ENCODE data around the gene MAGI2.
A peak's percentile ranks its signal among the peaks of the same experiment; 100 is the strongest.

The MAGI2 gene

GRCh38 chr7:77989981-77990566 is 1463.4 kb downstream of the MAGI2 start:
- no peak overlapping the region for H2BK12ac ChIP-seq (ENCODE audit: low read length)
- H3K4ac ChIP-seq (ENCODE audit: low read length), result no peak overlapping the region
- no peak overlapping the region for H3K23ac ChIP-seq (ENCODE audit: low read depth, low read length, poor library complexity)
- H3K9me3 ChIP-seq (replicated peaks in 1 of 2; ENCODE audit: control insufficient read depth in 2 of 2, insufficient read depth in 1 of 2, low read depth in 1 of 2, low read length in 2 of 2), result peaks cover 0 to 3% of the 10 kb centered on the region in 2 donors
- no peak overlapping the region for H4K91ac ChIP-seq (ENCODE audit: low read depth, low read length, poor library complexity)
- H3K79me1 ChIP-seq (ENCODE audit: low read depth, low read length), result no peaks in the 10 kb centered on the region
- no peak overlapping the region for H3K4me3 ChIP-seq (ENCODE audit: low read length in 2 of 2)
- WGBS, 2 donors (ENCODE audit: extremely low coverage in 2 of 2, insufficient read length in 2 of 2, insufficient replicate concordance in 1 of 2), result no CpG with 5 or more reads among the region's 6 CpGs
- H3K4me2 ChIP-seq (ENCODE audit: insufficient read depth, low read length, poor library complexity, severe bottlenecking), result no peak overlapping the region
- H2BK15ac ChIP-seq (ENCODE audit: low read length), result no peak overlapping the region
- H3K14ac ChIP-seq (ENCODE audit: low read length), result no peak overlapping the region
- H2BK120ac ChIP-seq (ENCODE audit: low read depth, low read length), result no peak overlapping the region
- no peak for DNase-seq (ENCODE audit: low spot score)
- H2AK5ac ChIP-seq (ENCODE audit: low read depth, low read length), result no peak overlapping the region
- H3K27ac ChIP-seq (replicated peaks; ENCODE audit: low read length), result no peak overlapping the region
- H3K36me3 ChIP-seq (replicated peaks in 1 of 2; ENCODE audit: control insufficient read depth in 2 of 2, insufficient read depth in 2 of 2, low read length in 2 of 2), result no peaks in the 10 kb centered on the region
- no peak overlapping the region for H3K9ac ChIP-seq (ENCODE audit: low read depth, low read length, poor library complexity)
- H3K27me3 ChIP-seq (ENCODE audit: control insufficient read depth in 3 of 3, insufficient read depth in 3 of 3, low read depth in 1 of 3, low read length in 3 of 3), result no peaks in the 10 kb centered on the region
- H2AFZ ChIP-seq (ENCODE audit: low read length), result peak overlapping the region; percentile 51
- no peak overlapping the region for H3K18ac ChIP-seq (ENCODE audit: low read length)
- H3K4me1 ChIP-seq (ENCODE audit: control insufficient read depth in 2 of 2, insufficient read depth in 1 of 2, low read depth in 1 of 2, low read length in 2 of 2), result no peaks in the 10 kb centered on the region
- no peak overlapping the region for H4K8ac ChIP-seq (ENCODE audit: low read depth, low read length)
- no peak overlapping the region for H2BK5ac ChIP-seq (ENCODE audit: low read length)

GRCh38 chr7:77985974-77986339 is 1467.5 kb downstream of the MAGI2 start:
- Histone ChIP-seq H2BK12ac (ENCODE audit: low read length) (no peak overlapping the region), H3K4ac (ENCODE audit: low read length) (no peak overlapping the region), H3K27me3 (ENCODE audit: control insufficient read depth in 3 of 3, insufficient read depth in 3 of 3, low read depth in 1 of 3, low read length in 3 of 3) (no peaks in the 10 kb centered on the region), H4K91ac (ENCODE audit: low read depth, low read length, poor library complexity) (no peak overlapping the region), H3K14ac (ENCODE audit: low read length) (no peak overlapping the region), H2AFZ (ENCODE audit: low read length) (peak overlapping the region; percentile 5), H3K18ac (ENCODE audit: low read length) (no peak overlapping the region), H3K36me3 (replicated peaks in 1 of 2; ENCODE audit: control insufficient read depth in 2 of 2, insufficient read depth in 2 of 2, low read length in 2 of 2) (no peaks in the 10 kb centered on the region), H4K8ac (ENCODE audit: low read depth, low read length) (no peak overlapping the region), H2AK5ac (ENCODE audit: low read depth, low read length) (no peak overlapping the region), H3K23ac (ENCODE audit: low read depth, low read length, poor library complexity) (no peak overlapping the region), H2BK120ac (ENCODE audit: low read depth, low read length) (no peak overlapping the region), H3K9ac (ENCODE audit: low read depth, low read length, poor library complexity) (no peak overlapping the region), H2BK5ac (ENCODE audit: low read length) (no peak overlapping the region), H3K4me3 (ENCODE audit: low read length in 2 of 2) (no peak overlapping the region), H3K4me1 (ENCODE audit: control insufficient read depth in 2 of 2, insufficient read depth in 1 of 2, low read depth in 1 of 2, low read length in 2 of 2) (no peaks in the 10 kb centered on the region), H3K9me3 (replicated peaks in 1 of 2; ENCODE audit: control insufficient read depth in 2 of 2, insufficient read depth in 1 of 2, low read depth in 1 of 2, low read length in 2 of 2) (peaks cover 0 to 3% of the 10 kb centered on the region in 2 donors), H2BK15ac (ENCODE audit: low read length) (no peak overlapping the region), H3K27ac (replicated peaks; ENCODE audit: low read length) (no peak overlapping the region), H3K79me1 (ENCODE audit: low read depth, low read length) (no peaks in the 10 kb centered on the region), H3K4me2 (ENCODE audit: insufficient read depth, low read length, poor library complexity, severe bottlenecking) (no peak overlapping the region)
- WGBS, 2 donors (ENCODE audit: extremely low coverage in 2 of 2, insufficient read length in 2 of 2, insufficient replicate concordance in 1 of 2), result no CpG with 5 or more reads among the region's 3 CpGs
- no peak for DNase-seq (ENCODE audit: low spot score)

GRCh38 chr7:77985232-77985973 is 1468.1 kb downstream of the MAGI2 start:
- Histone ChIP-seq H3K27ac (replicated peaks; ENCODE audit: low read length) (no peak overlapping the region), H3K36me3 (replicated peaks in 1 of 2; ENCODE audit: control insufficient read depth in 2 of 2, insufficient read depth in 2 of 2, low read length in 2 of 2) (no peaks in the 10 kb centered on the region), H2AK5ac (ENCODE audit: low read depth, low read length) (no peak overlapping the region), H3K27me3 (ENCODE audit: control insufficient read depth in 3 of 3, insufficient read depth in 3 of 3, low read depth in 1 of 3, low read length in 3 of 3) (no peaks in the 10 kb centered on the region), H3K4me1 (ENCODE audit: control insufficient read depth in 2 of 2, insufficient read depth in 1 of 2, low read depth in 1 of 2, low read length in 2 of 2) (no peaks in the 10 kb centered on the region), H3K4me2 (ENCODE audit: insufficient read depth, low read length, poor library complexity, severe bottlenecking) (no peak overlapping the region), H3K18ac (ENCODE audit: low read length) (no peak overlapping the region), H3K79me1 (ENCODE audit: low read depth, low read length) (no peaks in the 10 kb centered on the region), H3K4ac (ENCODE audit: low read length) (no peak overlapping the region), H2AFZ (ENCODE audit: low read length) (no peak overlapping the region), H3K14ac (ENCODE audit: low read length) (peak overlapping the region; percentile 56), H4K91ac (ENCODE audit: low read depth, low read length, poor library complexity) (no peak overlapping the region), H4K8ac (ENCODE audit: low read depth, low read length) (no peak overlapping the region), H2BK15ac (ENCODE audit: low read length) (no peak overlapping the region), H2BK120ac (ENCODE audit: low read depth, low read length) (no peak overlapping the region), H3K4me3 (ENCODE audit: low read length in 2 of 2) (no peak overlapping the region), H3K23ac (ENCODE audit: low read depth, low read length, poor library complexity) (no peak overlapping the region), H3K9me3 (replicated peaks in 1 of 2; ENCODE audit: control insufficient read depth in 2 of 2, insufficient read depth in 1 of 2, low read depth in 1 of 2, low read length in 2 of 2) (peaks cover 0 to 3% of the 10 kb centered on the region in 2 donors), H3K9ac (ENCODE audit: low read depth, low read length, poor library complexity) (no peak overlapping the region), H2BK12ac (ENCODE audit: low read length) (no peak overlapping the region), H2BK5ac (ENCODE audit: low read length) (no peak overlapping the region)
- WGBS, 2 donors (ENCODE audit: extremely low coverage in 2 of 2, insufficient read length in 2 of 2, insufficient replicate concordance in 1 of 2), result no CpG with 5 or more reads among the region's 12 CpGs
- no peak for DNase-seq (ENCODE audit: low spot score)

GRCh38 chr7:77983973-77984372 is 1469.5 kb downstream of the MAGI2 start:
- Histone ChIP-seq H3K79me1 (ENCODE audit: low read depth, low read length) (no peaks in the 10 kb centered on the region), H3K27ac (replicated peaks; ENCODE audit: low read length) (no peak overlapping the region), H3K23ac (ENCODE audit: low read depth, low read length, poor library complexity) (no peak overlapping the region), H2AFZ (ENCODE audit: low read length) (no peak overlapping the region), H3K36me3 (replicated peaks in 1 of 2; ENCODE audit: control insufficient read depth in 2 of 2, insufficient read depth in 2 of 2, low read length in 2 of 2) (no peaks in the 10 kb centered on the region), H4K8ac (ENCODE audit: low read depth, low read length) (no peak overlapping the region), H2BK15ac (ENCODE audit: low read length) (no peak overlapping the region), H3K4me3 (ENCODE audit: low read length in 2 of 2) (no peak overlapping the region), H3K9ac (ENCODE audit: low read depth, low read length, poor library complexity) (no peak overlapping the region), H3K4me1 (ENCODE audit: control insufficient read depth in 2 of 2, insufficient read depth in 1 of 2, low read depth in 1 of 2, low read length in 2 of 2) (no peaks in the 10 kb centered on the region), H3K9me3 (replicated peaks in 1 of 2; ENCODE audit: control insufficient read depth in 2 of 2, insufficient read depth in 1 of 2, low read depth in 1 of 2, low read length in 2 of 2) (peaks cover 3% of the 10 kb centered on the region in 2 donors), H3K4me2 (ENCODE audit: insufficient read depth, low read length, poor library complexity, severe bottlenecking) (no peak overlapping the region), H3K18ac (ENCODE audit: low read length) (no peak overlapping the region), H4K91ac (ENCODE audit: low read depth, low read length, poor library complexity) (no peak overlapping the region), H2BK12ac (ENCODE audit: low read length) (no peak overlapping the region), H3K27me3 (ENCODE audit: control insufficient read depth in 3 of 3, insufficient read depth in 3 of 3, low read depth in 1 of 3, low read length in 3 of 3) (no peaks in the 10 kb centered on the region), H2BK120ac (ENCODE audit: low read depth, low read length) (no peak overlapping the region), H3K14ac (ENCODE audit: low read length) (no peak overlapping the region), H3K4ac (ENCODE audit: low read length) (no peak overlapping the region), H2BK5ac (ENCODE audit: low read length) (no peak overlapping the region), H2AK5ac (ENCODE audit: low read depth, low read length) (no peak overlapping the region)
- DNase-seq (ENCODE audit: low spot score), result no peak
- whole genome bisulfite sequencing, 2 donors (ENCODE audit: extremely low coverage in 2 of 2, insufficient read length in 2 of 2, insufficient replicate concordance in 1 of 2), result no CpG with 5 or more reads among the region's 4 CpGs

Measured in neuronal stem cell (in vitro differentiated cells).